HepG2 (cell line): ENCODE data around the gene NFATC4. TPM values are rescaled to one million over a fixed set of nuclear protein-coding genes. Genes with fewer than 3 reads are reported as not detected.
A peak's percentile ranks its signal among the peaks of the same experiment; 100 is the strongest.

Source experiments
- DNMT3B ChIP-seq: conservative IDR thresholded peaks from 2 replicates; pipeline ENCODE4 v1.6.1; 2016; ENCODE audit warnings: missing biosample characterization, control low read depth
- HIVEP1 ChIP-seq: sonication (generic); formaldehyde crosslinking; IDR thresholded peaks from 2 replicates; pipeline ENCODE4 v1.4.0; 2020; ENCODE audit warnings: mild to moderate bottlenecking, missing genetic modification reagents
- HOXA9 ChIP-seq: sonication (generic); formaldehyde crosslinking; IDR thresholded peaks from 2 replicates; pipeline ENCODE4 v1.8.1; 2022; ENCODE audit warnings: missing genetic modification reagents, mild to moderate bottlenecking, moderate library complexity, borderline replicate concordance
- MATR3 ChIP-seq: sonication (generic); formaldehyde crosslinking; IDR thresholded peaks from 2 replicates; pipeline ENCODE4 v1.4.0; 2020; ENCODE audit warnings: missing genetic modification reagents
- PAF1 ChIP-seq: IDR thresholded peaks from 2 replicates; pipeline ENCODE4 v1.6.1; 2016; ENCODE audit warnings: missing genetic modification reagents, missing compliant biosample characterization
- TEAD2 ChIP-seq: sonication (generic); formaldehyde crosslinking; IDR thresholded peaks from 2 replicates; pipeline ENCODE4 v1.9.0; 2021; ENCODE audit warnings: missing genetic modification reagents
- XRCC5 ChIP-seq: fragments of 200-400 bp; formaldehyde crosslinking; optimal IDR thresholded peaks from 2 replicates; pipeline ENCODE3; 2017; ENCODE audit warnings: mild to moderate bottlenecking, low read length
- ZNF20 ChIP-seq: sonication (generic); formaldehyde crosslinking; IDR thresholded peaks from 2 replicates; pipeline ENCODE4 v1.4.0; 2020; ENCODE audit warnings: mild to moderate bottlenecking, moderate library complexity, missing genetic modification reagents
- ZNF253 ChIP-seq: sonication (generic); formaldehyde crosslinking; IDR thresholded peaks from 2 replicates; pipeline ENCODE4 v1.8.0; 2022; ENCODE audit warnings: mild to moderate bottlenecking, missing genetic modification reagents, borderline replicate concordance
- ZNF317 ChIP-seq: sonication (generic); formaldehyde crosslinking; IDR thresholded peaks from 2 replicates; pipeline ENCODE4 v1.5.0; 2020; ENCODE audit warnings: mild to moderate bottlenecking, missing genetic modification reagents
- ZNF333 ChIP-seq: sonication (generic); formaldehyde crosslinking; IDR thresholded peaks from 2 replicates; pipeline ENCODE4 v1.4.0; 2020; ENCODE audit warnings: mild to moderate bottlenecking, missing genetic modification reagents, borderline replicate concordance
- ZNF460 ChIP-seq: sonication (generic); formaldehyde crosslinking; IDR thresholded peaks from 2 replicates; pipeline ENCODE4 v1.5.1; 2020; ENCODE audit warnings: missing genetic modification reagents, mild to moderate bottlenecking, borderline replicate concordance
- ZNF564 ChIP-seq: sonication (generic); formaldehyde crosslinking; IDR thresholded peaks from 2 replicates; pipeline ENCODE4 v1.8.1; 2023; ENCODE audit warnings: mild to moderate bottlenecking, missing genetic modification reagents
- ZNF703 ChIP-seq: sonication (generic); formaldehyde crosslinking; IDR thresholded peaks from 2 replicates; pipeline ENCODE4 v1.5.1; 2020; ENCODE audit warnings: missing genetic modification reagents, mild to moderate bottlenecking, moderate library complexity, borderline replicate concordance
- ZNF788 ChIP-seq: sonication (generic); formaldehyde crosslinking; IDR thresholded peaks from 2 replicates; pipeline ENCODE4 v1.5.0; 2020; ENCODE audit warnings: mild to moderate bottlenecking, missing genetic modification reagents, borderline replicate concordance
- ZNF792 ChIP-seq: IDR thresholded peaks from 2 replicates; pipeline ENCODE4 v1.6.1; 2016
- ZSCAN30 ChIP-seq: sonication (generic); formaldehyde crosslinking; IDR thresholded peaks from 2 replicates; pipeline ENCODE4 v1.5.0; 2020; ENCODE audit warnings: mild to moderate bottlenecking, missing genetic modification reagents
- polyA plus RNA-seq, 8 experiments: library from polyadenylated mRNA; depleted of rRNA in 3 of 8; stranded (reverse) in 7 of 8; unstranded in 1 of 8; fragments of >200 nt; fragmentation: Illumina TruSeq in 4 of 8; extraction: Trizol in 4 of 8; gene quantifications; 2 replicates each; pipeline versions ENCODE4 v1.2.1 to v1.2.3, GENCODE V29; 2011 to 2016; ENCODE audit warnings: low read depth in 4 of 8, missing spikeins in 1 of 8, mixed read lengths in 1 of 8; ENCODE audit not compliant: insufficient read depth in 1 of 8
- total RNA-seq, 5 experiments: library from RNA; depleted of rRNA; stranded (reverse); fragments of >200 nt; fragmentation: Illumina TruSeq; extraction: Trizol; gene quantifications; 2 replicates each; pipeline ENCODE4 v1.2.3, GENCODE V29; 2016; ENCODE audit warnings: low read depth in 1 of 5
- TF ChIP-seq, protein P1 (sequence below): sonication (generic); formaldehyde crosslinking; IDR thresholded peaks from 2 replicates; pipeline ENCODE4 v1.5.1; 2020; ENCODE audit warnings: mild to moderate bottlenecking, missing genetic modification reagents, moderate library complexity
- TF ChIP-seq, protein P2 (sequence below): sonication (generic); formaldehyde crosslinking; IDR thresholded peaks from 2 replicates; pipeline ENCODE4 v1.8.0; 2022; ENCODE audit warnings: mild to moderate bottlenecking, missing genetic modification reagents, moderate library complexity
- TF ChIP-seq, protein P3 (sequence below): sonication (generic); formaldehyde crosslinking; IDR thresholded peaks from 2 replicates; pipeline ENCODE4 v1.4.0; 2020; ENCODE audit warnings: missing genetic modification reagents
- TF ChIP-seq, protein P4 (sequence below): sonication (generic); formaldehyde crosslinking; IDR thresholded peaks from 2 replicates; pipeline ENCODE4 v1.5.0; 2020; ENCODE audit warnings: missing genetic modification reagents

The NFATC4 gene
- total and polyA plus RNA-seq, 2 of the 13 experiments (the other 11 are each of a cell fraction or from before 2014, with no cell fraction given) = 0.04 to 0.15 TPM

DNA sequence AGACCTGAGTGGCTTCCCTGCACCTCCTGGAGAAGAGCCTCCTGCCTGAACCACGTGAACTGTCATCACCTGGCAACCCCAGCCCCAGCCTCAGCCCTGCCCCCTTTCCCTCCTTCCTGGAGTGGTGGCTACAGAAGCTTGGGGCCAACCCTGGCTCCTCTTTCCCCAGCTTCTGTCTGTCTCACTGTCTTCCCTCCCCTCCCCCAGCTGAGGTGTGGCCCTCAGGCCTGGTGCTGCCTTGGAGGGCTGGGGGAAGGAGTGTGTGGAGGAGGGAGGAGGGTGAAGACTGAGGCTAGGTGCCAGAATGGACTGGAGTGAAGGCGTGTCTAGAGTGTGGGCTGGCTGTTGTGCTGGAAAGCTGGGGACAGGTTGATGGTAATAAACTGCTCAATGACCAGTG lies 9.7 kb downstream of the NFATC4 start (continued):
- TF ChIP-seq, protein P1, sequence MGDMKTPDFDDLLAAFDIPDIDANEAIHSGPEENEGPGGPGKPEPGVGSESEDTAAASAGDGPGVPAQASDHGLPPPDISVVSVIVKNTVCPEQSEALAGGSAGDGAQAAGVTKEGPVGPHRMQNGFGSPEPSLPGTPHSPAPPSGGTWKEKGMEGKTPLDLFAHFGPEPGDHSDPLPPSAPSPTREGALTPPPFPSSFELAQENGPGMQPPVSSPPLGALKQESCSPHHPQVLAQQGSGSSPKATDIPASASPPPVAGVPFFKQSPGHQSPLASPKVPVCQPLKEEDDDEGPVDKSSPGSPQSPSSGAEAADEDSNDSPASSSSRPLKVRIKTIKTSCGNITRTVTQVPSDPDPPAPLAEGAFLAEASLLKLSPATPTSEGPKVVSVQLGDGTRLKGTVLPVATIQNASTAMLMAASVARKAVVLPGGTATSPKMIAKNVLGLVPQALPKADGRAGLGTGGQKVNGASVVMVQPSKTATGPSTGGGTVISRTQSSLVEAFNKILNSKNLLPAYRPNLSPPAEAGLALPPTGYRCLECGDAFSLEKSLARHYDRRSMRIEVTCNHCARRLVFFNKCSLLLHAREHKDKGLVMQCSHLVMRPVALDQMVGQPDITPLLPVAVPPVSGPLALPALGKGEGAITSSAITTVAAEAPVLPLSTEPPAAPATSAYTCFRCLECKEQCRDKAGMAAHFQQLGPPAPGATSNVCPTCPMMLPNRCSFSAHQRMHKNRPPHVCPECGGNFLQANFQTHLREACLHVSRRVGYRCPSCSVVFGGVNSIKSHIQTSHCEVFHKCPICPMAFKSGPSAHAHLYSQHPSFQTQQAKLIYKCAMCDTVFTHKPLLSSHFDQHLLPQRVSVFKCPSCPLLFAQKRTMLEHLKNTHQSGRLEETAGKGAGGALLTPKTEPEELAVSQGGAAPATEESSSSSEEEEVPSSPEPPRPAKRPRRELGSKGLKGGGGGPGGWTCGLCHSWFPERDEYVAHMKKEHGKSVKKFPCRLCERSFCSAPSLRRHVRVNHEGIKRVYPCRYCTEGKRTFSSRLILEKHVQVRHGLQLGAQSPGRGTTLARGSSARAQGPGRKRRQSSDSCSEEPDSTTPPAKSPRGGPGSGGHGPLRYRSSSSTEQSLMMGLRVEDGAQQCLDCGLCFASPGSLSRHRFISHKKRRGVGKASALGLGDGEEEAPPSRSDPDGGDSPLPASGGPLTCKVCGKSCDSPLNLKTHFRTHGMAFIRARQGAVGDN = no peak; the same call in 1 of the 2 replicates
- TF ChIP-seq ZNF564 (CRISPR knock-in tag) (no peak), ZNF460 (CRISPR knock-in tag) (no peak), XRCC5 (no peak), ZNF253 (CRISPR knock-in tag) (no peak), ZNF792 (CRISPR knock-in tag) (no peak), HIVEP1 (peak; percentile 23; the same call in 1 of the 2 replicates), MATR3 (CRISPR knock-in tag) (no peak), ZNF788 (CRISPR knock-in tag) (no peak), ZNF703 (CRISPR knock-in tag) (no peak), ZNF333 (CRISPR knock-in tag) (0 out of 2 replicates have a peak, but pooled peaks have one; percentile 40), ZNF20 (CRISPR knock-in tag) (no peak), ZSCAN30 (CRISPR knock-in tag) (no peak), PAF1 (no peak), HOXA9 (no peak), ZNF317 (CRISPR knock-in tag) (no peak), DNMT3B (CRISPR knock-in tag) (no peak), TEAD2 (CRISPR knock-in tag) (no peak)
- TF ChIP-seq, protein P2, sequence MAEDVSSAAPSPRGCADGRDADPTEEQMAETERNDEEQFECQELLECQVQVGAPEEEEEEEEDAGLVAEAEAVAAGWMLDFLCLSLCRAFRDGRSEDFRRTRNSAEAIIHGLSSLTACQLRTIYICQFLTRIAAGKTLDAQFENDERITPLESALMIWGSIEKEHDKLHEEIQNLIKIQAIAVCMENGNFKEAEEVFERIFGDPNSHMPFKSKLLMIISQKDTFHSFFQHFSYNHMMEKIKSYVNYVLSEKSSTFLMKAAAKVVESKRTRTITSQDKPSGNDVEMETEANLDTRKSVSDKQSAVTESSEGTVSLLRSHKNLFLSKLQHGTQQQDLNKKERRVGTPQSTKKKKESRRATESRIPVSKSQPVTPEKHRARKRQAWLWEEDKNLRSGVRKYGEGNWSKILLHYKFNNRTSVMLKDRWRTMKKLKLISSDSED (CRISPR knock-in tag) = no peak
- TF ChIP-seq, protein P3, sequence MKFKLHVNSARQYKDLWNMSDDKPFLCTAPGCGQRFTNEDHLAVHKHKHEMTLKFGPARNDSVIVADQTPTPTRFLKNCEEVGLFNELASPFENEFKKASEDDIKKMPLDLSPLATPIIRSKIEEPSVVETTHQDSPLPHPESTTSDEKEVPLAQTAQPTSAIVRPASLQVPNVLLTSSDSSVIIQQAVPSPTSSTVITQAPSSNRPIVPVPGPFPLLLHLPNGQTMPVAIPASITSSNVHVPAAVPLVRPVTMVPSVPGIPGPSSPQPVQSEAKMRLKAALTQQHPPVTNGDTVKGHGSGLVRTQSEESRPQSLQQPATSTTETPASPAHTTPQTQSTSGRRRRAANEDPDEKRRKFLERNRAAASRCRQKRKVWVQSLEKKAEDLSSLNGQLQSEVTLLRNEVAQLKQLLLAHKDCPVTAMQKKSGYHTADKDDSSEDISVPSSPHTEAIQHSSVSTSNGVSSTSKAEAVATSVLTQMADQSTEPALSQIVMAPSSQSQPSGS (CRISPR knock-in tag) = no peak
- TF ChIP-seq, protein P4, sequence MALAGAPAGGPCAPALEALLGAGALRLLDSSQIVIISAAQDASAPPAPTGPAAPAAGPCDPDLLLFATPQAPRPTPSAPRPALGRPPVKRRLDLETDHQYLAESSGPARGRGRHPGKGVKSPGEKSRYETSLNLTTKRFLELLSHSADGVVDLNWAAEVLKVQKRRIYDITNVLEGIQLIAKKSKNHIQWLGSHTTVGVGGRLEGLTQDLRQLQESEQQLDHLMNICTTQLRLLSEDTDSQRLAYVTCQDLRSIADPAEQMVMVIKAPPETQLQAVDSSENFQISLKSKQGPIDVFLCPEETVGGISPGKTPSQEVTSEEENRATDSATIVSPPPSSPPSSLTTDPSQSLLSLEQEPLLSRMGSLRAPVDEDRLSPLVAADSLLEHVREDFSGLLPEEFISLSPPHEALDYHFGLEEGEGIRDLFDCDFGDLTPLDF (CRISPR knock-in tag) = no peak
